Measurements from ENCODE around the gene SYNE2.

GRCh38 chr14:64194404-64194803, 341.6 kb downstream of the SYNE2 start:
- TF ChIP-seq CTCF (IDR thresholded peaks at IDR 0.05; ENCODE audit: low read depth, low read length, missing input control) (no peak), RAD21 (IDR thresholded peaks at IDR 0.05) (no peak), SP1 (IDR thresholded peaks at IDR 0.05) (no peak), EGR1 (IDR thresholded peaks at IDR 0.05; ENCODE audit: low read depth in 2 of 2) (no peak), MAX (IDR thresholded peaks at IDR 0.05) (no peak), TAF1 (conservative IDR thresholded peaks at IDR 0.05) (no peak), GABPA (IDR thresholded peaks at IDR 0.05 in 1 of 2, conservative IDR thresholded peaks at IDR 0.05 in 1 of 2) (no peak), RXRA (IDR thresholded peaks at IDR 0.05) (no peak), ATF3 (IDR thresholded peaks at IDR 0.05) (no peak), ZBTB33 (IDR thresholded peaks at IDR 0.05) (no peak), JUND (IDR thresholded peaks at IDR 0.05) (no peak), FOXA1 (IDR thresholded peaks at IDR 0.05) (no peak), REST (IDR thresholded peaks at IDR 0.05) (no peak), YY1 (IDR thresholded peaks at IDR 0.05) (no peak)

All from liver (tissue), 3 donors.